Amygdala (tissue), 56 donors: ENCODE measurements around the gene CXCR4.

Experiments
- DNase-seq, 56 donors: peaks; one replicate each; lab custom pipeline; 2025; lab: John Stamatoyannopoulos, UW

The CXCR4 gene

GRCh38 chr2:136117909-136118818 lies at the start of gene CXCR4:
TSS of gene CXCR4 (minus strand) at chr2:136118149. CDS start at chr2:136118060, 89 bp downstream.
- peak in 49 of 56 donors; percentile 10 to 76 (median 42) for DNase-seq

GRCh38 chr2:136164280-136164776 lies 46.4 kb upstream of the CXCR4 start:
- DNase-seq: no peak

GRCh38 chr2:136162438-136162837 lies 44.5 kb upstream of the CXCR4 start:
- DNase-seq: no peak

GRCh38 chr2:136156411-136156810 lies 38.5 kb upstream of the CXCR4 start:
- no peak for DNase-seq

GRCh38 chr2:136154384-136154783 lies 36.4 kb upstream of the CXCR4 start:
- DNase-seq: no peak

- DNase-seq: no peak
These were observed 33.3 kb upstream of the CXCR4 start for GRCh38 chr2:136151021-136151971.

- DNase-seq: peak in 1 of 56 donors; percentile 37
These were observed 31.1 kb upstream of the CXCR4 start for GRCh38 chr2:136149011-136149410.

GRCh38 chr2:136146564-136146963 lies 28.6 kb upstream of the CXCR4 start:
- no peak for DNase-seq

- no peak for DNase-seq
These were observed 25.9 kb upstream of the CXCR4 start for GRCh38 chr2:136143603-136144451.

GRCh38 chr2:136141510-136142149 lies 23.7 kb upstream of the CXCR4 start:
- no peak for DNase-seq

GRCh38 chr2:136139631-136140030 lies 21.7 kb upstream of the CXCR4 start:
- no peak for DNase-seq

GRCh38 chr2:136137982-136138381 lies 20.0 kb upstream of the CXCR4 start:
- DNase-seq: no peak

- no peak for DNase-seq
These were observed 19.0 kb upstream of the CXCR4 start for GRCh38 chr2:136136931-136137330.

GRCh38 chr2:136135921-136136906 lies 18.3 kb upstream of the CXCR4 start:
- no peak for DNase-seq

- DNase-seq: no peak
These were observed 17.5 kb upstream of the CXCR4 start for GRCh38 chr2:136135462-136135861.

GRCh38 chr2:136134126-136134525 lies 16.2 kb upstream of the CXCR4 start:
- DNase-seq: no peak

GRCh38 chr2:136133586-136133985 lies 15.6 kb upstream of the CXCR4 start:
- no peak for DNase-seq

GRCh38 chr2:136133176-136133575 lies 15.2 kb upstream of the CXCR4 start:
- DNase-seq: no peak
